Embryonic facial prominence (tissue), 1 donor: ENCODE measurements around the gene NPDC1.

Experiments used
- DNase-seq: peaks from one replicate; pipeline ENCODE4 v3.0.0-alpha.2; 2016; ENCODE audit errors: extremely low spot score

The NPDC1 gene

GRCh38 chr9:137026384-137026783 is 19.6 kb downstream of the NPDC1 start:
- no peak for DNase-seq

GRCh38 chr9:137025517-137025966 is 20.4 kb downstream of the NPDC1 start:
- no peak for DNase-seq

- DNase-seq, result no peak
These were observed 22.4 kb downstream of the NPDC1 start for GRCh38 chr9:137023583-137023991.

- no peak for DNase-seq
These were observed 22.8 kb downstream of the NPDC1 start for GRCh38 chr9:137023157-137023556.

- DNase-seq, result no peak
These were observed 23.3 kb downstream of the NPDC1 start for GRCh38 chr9:137022662-137023008.

- no peak for DNase-seq
These were observed 23.9 kb downstream of the NPDC1 start for GRCh38 chr9:137021979-137022661.

- no peak for DNase-seq
These were observed 24.4 kb downstream of the NPDC1 start for GRCh38 chr9:137021568-137021978.

- DNase-seq, result no peak
These were observed 25.0 kb downstream of the NPDC1 start for GRCh38 chr9:137020771-137021567.

- DNase-seq, result no peak
These were observed 25.9 kb downstream of the NPDC1 start for GRCh38 chr9:137019891-137020683.

- DNase-seq, result no peak
These were observed 27.0 kb downstream of the NPDC1 start for GRCh38 chr9:137018761-137019559.

GRCh38 chr9:137017791-137018497 is 28.0 kb downstream of the NPDC1 start:
- DNase-seq, result no peak

GRCh38 chr9:137017071-137017470 is 28.9 kb downstream of the NPDC1 start:
- DNase-seq, result no peak

- no peak for DNase-seq
These were observed 29.5 kb downstream of the NPDC1 start for GRCh38 chr9:137016436-137016835.

GRCh38 chr9:137015976-137016375 is 30.0 kb downstream of the NPDC1 start:
- no peak for DNase-seq

GRCh38 chr9:137015540-137015930 is 30.4 kb downstream of the NPDC1 start:
- DNase-seq, result no peak

GRCh38 chr9:137014776-137015539 is 31.0 kb downstream of the NPDC1 start:
- DNase-seq, result no peak

- DNase-seq, result no peak
These were observed 31.8 kb downstream of the NPDC1 start for GRCh38 chr9:137014166-137014565.

- no peak for DNase-seq
These were observed 32.4 kb downstream of the NPDC1 start for GRCh38 chr9:137013571-137013940.

- DNase-seq, result no peak
These were observed 33.0 kb downstream of the NPDC1 start for GRCh38 chr9:137012694-137013570.
